Progenitor cell of endocrine pancreas (in vitro differentiated cells): ENCODE measurements around the gene KCNQ1. TPM values are rescaled to one million over a fixed set of nuclear protein-coding genes. Genes with fewer than 3 reads are reported as not detected.

ENCODE experiments used
- DNase-seq: peaks from one replicate; pipeline ENCODE4 v3.0.0; 2021; ENCODE audit warnings: low spot score; ENCODE audit not compliant: unreplicated experiment
- H3K27ac Mint-ChIP-seq: 2 replicates; pipeline ENCODE4 v1.8.0; 2021; ENCODE audit warnings: mild to moderate bottlenecking, moderate library complexity, mixed read lengths
- H3K27me3 Mint-ChIP-seq: 2 replicates; pipeline ENCODE4 v1.8.0; 2021; ENCODE audit warnings: mixed read lengths
- H3K36me3 Mint-ChIP-seq: 2 replicates; pipeline ENCODE4 v1.8.0; 2022; ENCODE audit warnings: mixed read lengths; ENCODE audit not compliant: insufficient read depth
- H3K4me1 Mint-ChIP-seq: 2 replicates; pipeline ENCODE4 v1.8.0; 2021; ENCODE audit warnings: low read depth, mixed read lengths
- H3K4me3 Mint-ChIP-seq: 2 replicates; pipeline ENCODE4 v1.8.0; 2021; ENCODE audit warnings: low read depth, mild to moderate bottlenecking, moderate library complexity, mixed read lengths
- H3K9me3 Mint-ChIP-seq: 2 replicates; pipeline ENCODE4 v1.8.0; 2021; ENCODE audit warnings: low read depth, mixed read lengths
- CTCF ChIP-seq: fragments of 200-600 bp; sonication (generic); IDR thresholded peaks from one replicate; pipeline ENCODE4 v1.5.0; 2021; ENCODE audit warnings: antibody characterized with exemption, mild to moderate bottlenecking; ENCODE audit not compliant: unreplicated experiment
- total RNA-seq: library from RNA; stranded (reverse); gene quantifications from 2 replicates; pipeline ENCODE4 v1.2.1, GENCODE V29; 2021

KCNQ1 gene
- total RNA-seq, 1 donor from 2014 or later = 3.3 TPM

- DNase-seq = no peak
- H3K27me3 Mint-ChIP-seq = peaks cover 37% of the 10 kb centered on the region
Observed at GRCh38 chr11:2539371-2540222, 94.8 kb downstream of the KCNQ1 start.

GRCh38 chr11:2540223-2540991 lies 95.6 kb downstream of the KCNQ1 start:
- H3K9me3 Mint-ChIP-seq = no peaks in the 10 kb centered on the region
- H3K27ac Mint-ChIP-seq = no peak overlapping the region
- no peak for DNase-seq
- peaks cover 44% of the 10 kb centered on the region for H3K27me3 Mint-ChIP-seq
- TF ChIP-seq CTCF = no peak
- peaks cover 5% of the 10 kb centered on the region for H3K4me1 Mint-ChIP-seq
- H3K36me3 Mint-ChIP-seq = no peaks in the 10 kb centered on the region
- no peak overlapping the region for H3K4me3 Mint-ChIP-seq

More at GRCh38 chr11:2539371-2540222, 94.8 kb downstream of the KCNQ1 start:
- Mint-ChIP-seq H3K36me3 (no peaks in the 10 kb centered on the region), H3K9me3 (no peaks in the 10 kb centered on the region), H3K27ac (no peak overlapping the region), H3K4me3 (no peak overlapping the region), H3K4me1 (peaks cover 6% of the 10 kb centered on the region)
- TF ChIP-seq CTCF = no peak

GRCh38 chr11:2540992-2541680 lies 96.3 kb downstream of the KCNQ1 start:
- Mint-ChIP-seq H3K4me1 (peaks cover 5% of the 10 kb centered on the region), H3K27ac (no peak overlapping the region), H3K9me3 (no peaks in the 10 kb centered on the region), H3K27me3 (peaks cover 46% of the 10 kb centered on the region), H3K4me3 (no peak overlapping the region), H3K36me3 (no peaks in the 10 kb centered on the region)
- TF ChIP-seq CTCF = no peak
- no peak for DNase-seq

- Mint-ChIP-seq H3K9me3 (no peaks in the 10 kb centered on the region), H3K36me3 (no peaks in the 10 kb centered on the region), H3K27me3 (peaks cover 51% of the 10 kb centered on the region), H3K27ac (no peak overlapping the region), H3K4me3 (no peak overlapping the region), H3K4me1 (peaks cover 5% of the 10 kb centered on the region)
- no peak for TF ChIP-seq CTCF
- no peak for DNase-seq
Observed at GRCh38 chr11:2541881-2542361, 97.1 kb downstream of the KCNQ1 start.

- Mint-ChIP-seq H3K27ac (no peak overlapping the region), H3K4me1 (peaks cover 5% of the 10 kb centered on the region), H3K4me3 (no peak overlapping the region), H3K36me3 (no peaks in the 10 kb centered on the region), H3K9me3 (no peaks in the 10 kb centered on the region), H3K27me3 (peaks cover 48% of the 10 kb centered on the region)
- no peak for TF ChIP-seq CTCF
- DNase-seq = no peak
Observed at GRCh38 chr11:2542406-2542805, 97.6 kb downstream of the KCNQ1 start.
